Measurements from ENCODE around the gene OGFOD3. TPM values are rescaled to one million over a fixed set of nuclear protein-coding genes. Genes with fewer than 3 reads are reported as not detected.

Gene OGFOD3
- total and polyA plus RNA-seq, 9 of the 15 experiments (the other 6 are each of a cell fraction or from before 2014, with no cell fraction given): 0.69 to 44.7 (median 18.9) TPM

GRCh38 chr17:82358465-82359350 lies 59.7 kb downstream of the OGFOD3 start, which contains the start of gene TEX19 (continued):
- TF ChIP-seq REST (IDR thresholded peaks at IDR 0.05; ENCODE audit: borderline replicate concordance) (peak; percentile 28; the same call in 1 of the 2 replicates), REST (CRISPR knock-in tag; IDR thresholded peaks at IDR 0.05; ENCODE audit: low read depth) (no peak), ZNF316 (IDR thresholded peaks at IDR 0.05) (peak; percentile 97), STAT5A (IDR thresholded peaks at IDR 0.05; ENCODE audit: borderline replicate concordance, low read length) (0 out of 2 replicates have a peak, but pooled peaks have one; percentile 15), MAFK (IDR thresholded peaks at IDR 0.05; ENCODE audit: low read length) (peak; percentile 82), SFPQ (IDR thresholded peaks at IDR 0.05; ENCODE audit: low read depth, low read length) (no peak), ZNF197 (CRISPR knock-in tag; IDR thresholded peaks at IDR 0.05; ENCODE audit: low read depth) (no peak), MED1 (CRISPR knock-in tag; IDR thresholded peaks at IDR 0.05; ENCODE audit: borderline replicate concordance) (no peak), E2F4 (CRISPR knock-in tag; IDR thresholded peaks at IDR 0.05; ENCODE audit: low read depth) (peak; percentile 50; the same call in 1 of the 2 replicates), ZNF146 (CRISPR knock-in tag; IDR thresholded peaks at IDR 0.05; ENCODE audit: unreplicated experiment) (no peak), ZNF175 (CRISPR knock-in tag; IDR thresholded peaks at IDR 0.05; ENCODE audit: low read depth) (no peak), ETV6 (IDR thresholded peaks at IDR 0.05; ENCODE audit: borderline replicate concordance in 1 of 2, low read depth in 2 of 2, low read length in 1 of 2) (no peak), ETV6 (CRISPR knock-in tag; IDR thresholded peaks at IDR 0.05; ENCODE audit: borderline replicate concordance) (peak; percentile 49; the same call in 1 of the 2 replicates), CC2D1A (IDR thresholded peaks at IDR 0.05) (no peak), CBX1 (IDR thresholded peaks at IDR 0.05; ENCODE audit: low read depth) (no peak)
